Mesendoderm (in vitro differentiated cells): ENCODE data around the gene SLAMF9.

ENCODE experiments used
- DNase-seq: peaks from one replicate; pipeline ENCODE4 v3.0.0; 2013
- H2AK5ac ChIP-seq: 2 replicates; pipeline ENCODE4 v1.6.1; 2013; ENCODE audit warnings: low read length, inconsistent platforms
- H2BK120ac ChIP-seq: 2 replicates; pipeline ENCODE4 v1.6.1; 2013; ENCODE audit warnings: low read depth, mild to moderate bottlenecking, low read length, moderate library complexity, mixed read lengths
- H2BK15ac ChIP-seq: replicated peaks from 2 replicates; pipeline ENCODE4 v1.6.1; 2013; ENCODE audit warnings: low read depth, mild to moderate bottlenecking, moderate library complexity
- H2BK5ac ChIP-seq: 2 replicates; pipeline ENCODE4 v1.6.1; 2013; ENCODE audit warnings: low read length, inconsistent platforms
- H3K18ac ChIP-seq: 2 replicates; pipeline ENCODE4 v1.6.1; 2013; ENCODE audit warnings: mild to moderate bottlenecking, low read length, mixed read lengths
- H3K23ac ChIP-seq: one replicate; pipeline ENCODE4 v1.6.1; 2013; ENCODE audit warnings: low read length
- H3K27ac ChIP-seq: 2 replicates; pipeline ENCODE4 v1.5.1; 2013; ENCODE audit warnings: low read depth, mild to moderate bottlenecking, inconsistent platforms, low read length, moderate library complexity
- H3K27me3 ChIP-seq: 2 replicates; pipeline ENCODE4 v1.6.1; 2013; ENCODE audit warnings: low read length, control low read depth, mild to moderate bottlenecking, inconsistent platforms; ENCODE audit not compliant: insufficient read depth, poor library complexity
- H3K36me3 ChIP-seq: 2 replicates; pipeline ENCODE4 v1.6.1; 2013; ENCODE audit warnings: low read length, inconsistent platforms; ENCODE audit not compliant: control insufficient read depth, insufficient read depth
- H3K4ac ChIP-seq: one replicate; pipeline ENCODE4 v1.6.1; 2013; ENCODE audit warnings: low read depth, mild to moderate bottlenecking, low read length, moderate library complexity
- H3K4me1 ChIP-seq: 2 replicates; pipeline ENCODE4 v1.6.1; 2013; ENCODE audit warnings: low read depth, low read length, inconsistent platforms; ENCODE audit not compliant: control insufficient read depth
- H3K4me2 ChIP-seq: 2 replicates; pipeline ENCODE4 v1.6.1; 2013; ENCODE audit warnings: low read length
- H3K4me3 ChIP-seq: 2 replicates; pipeline ENCODE4 v1.5.1; 2013; ENCODE audit warnings: mild to moderate bottlenecking, low read length
- H3K56ac ChIP-seq: one replicate; pipeline ENCODE4 v1.6.1; 2013; ENCODE audit warnings: low read length
- H3K79me1 ChIP-seq: 2 replicates; pipeline ENCODE4 v1.6.1; 2013; ENCODE audit warnings: low read length, inconsistent platforms
- H3K79me2 ChIP-seq: 2 replicates; pipeline ENCODE4 v1.6.1; 2013; ENCODE audit warnings: mild to moderate bottlenecking, low read length; ENCODE audit not compliant: control insufficient read depth, insufficient read depth
- H3K9ac ChIP-seq: 2 replicates; pipeline ENCODE4 v1.6.1; 2013; ENCODE audit warnings: low read length, inconsistent platforms
- H4K5ac ChIP-seq: one replicate; pipeline ENCODE4 v1.6.1; 2013; ENCODE audit warnings: low read length
- H4K8ac ChIP-seq: one replicate; pipeline ENCODE4 v1.6.1; 2013; ENCODE audit warnings: low read depth, mild to moderate bottlenecking, control low read depth, low read length, moderate library complexity
- WGBS: extraction: QIAGEN DNeasy Blood & Tissue Kit; methylation state at CpG from one replicate; pipeline ENCODE4 v1.1.7; 2013; ENCODE audit warnings: low lambda C conversion rate, missing lambda C conversion rate; ENCODE audit not compliant: insufficient coverage; ENCODE audit errors: extremely low coverage; 5-methylcytosine and 5-hydroxymethylcytosine counted together

Gene SLAMF9

DNA sequence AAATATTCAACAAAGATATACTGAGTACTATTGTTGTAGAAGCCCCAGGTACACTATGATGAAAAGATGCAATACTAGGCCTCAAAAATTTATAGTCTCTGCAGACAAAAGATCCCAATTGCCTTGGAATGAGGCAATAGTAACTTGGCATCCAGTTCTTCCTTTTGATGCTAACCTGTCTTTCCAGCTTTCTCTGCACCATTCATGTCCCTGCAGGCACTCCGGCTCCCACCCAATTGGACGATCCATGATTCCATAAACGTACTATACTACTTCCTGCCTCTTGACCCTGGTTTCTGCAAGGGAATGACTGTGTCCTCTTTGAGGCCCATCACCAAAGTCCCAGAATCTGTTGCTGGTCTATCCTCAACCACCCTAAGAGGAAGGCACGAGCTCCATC is 20.7 kb downstream of the SLAMF9 start:
- Histone ChIP-seq H3K56ac (no peak overlapping the region), H3K18ac (no peak overlapping the region), H4K5ac (no peak overlapping the region), H3K4me2 (no peak overlapping the region), H3K27ac (no peak overlapping the region), H2BK5ac (no peak overlapping the region), H3K4me3 (no peak overlapping the region), H2AK5ac (no peak overlapping the region), H3K79me2 (no peaks in the 10 kb centered on the region), H3K79me1 (no peaks in the 10 kb centered on the region), H3K4ac (no peak overlapping the region), H2BK120ac (no peak overlapping the region), H3K9ac (no peak overlapping the region), H3K4me1 (peaks cover 7% of the 10 kb centered on the region), H3K36me3 (no peaks in the 10 kb centered on the region), H2BK15ac (no peak overlapping the region), H4K8ac (no peak overlapping the region), H3K23ac (no peak overlapping the region), H3K27me3 (no peaks in the 10 kb centered on the region)
- no peak for DNase-seq
- no CpG with 5 or more reads among the region's 4 CpGs for WGBS

DNA sequence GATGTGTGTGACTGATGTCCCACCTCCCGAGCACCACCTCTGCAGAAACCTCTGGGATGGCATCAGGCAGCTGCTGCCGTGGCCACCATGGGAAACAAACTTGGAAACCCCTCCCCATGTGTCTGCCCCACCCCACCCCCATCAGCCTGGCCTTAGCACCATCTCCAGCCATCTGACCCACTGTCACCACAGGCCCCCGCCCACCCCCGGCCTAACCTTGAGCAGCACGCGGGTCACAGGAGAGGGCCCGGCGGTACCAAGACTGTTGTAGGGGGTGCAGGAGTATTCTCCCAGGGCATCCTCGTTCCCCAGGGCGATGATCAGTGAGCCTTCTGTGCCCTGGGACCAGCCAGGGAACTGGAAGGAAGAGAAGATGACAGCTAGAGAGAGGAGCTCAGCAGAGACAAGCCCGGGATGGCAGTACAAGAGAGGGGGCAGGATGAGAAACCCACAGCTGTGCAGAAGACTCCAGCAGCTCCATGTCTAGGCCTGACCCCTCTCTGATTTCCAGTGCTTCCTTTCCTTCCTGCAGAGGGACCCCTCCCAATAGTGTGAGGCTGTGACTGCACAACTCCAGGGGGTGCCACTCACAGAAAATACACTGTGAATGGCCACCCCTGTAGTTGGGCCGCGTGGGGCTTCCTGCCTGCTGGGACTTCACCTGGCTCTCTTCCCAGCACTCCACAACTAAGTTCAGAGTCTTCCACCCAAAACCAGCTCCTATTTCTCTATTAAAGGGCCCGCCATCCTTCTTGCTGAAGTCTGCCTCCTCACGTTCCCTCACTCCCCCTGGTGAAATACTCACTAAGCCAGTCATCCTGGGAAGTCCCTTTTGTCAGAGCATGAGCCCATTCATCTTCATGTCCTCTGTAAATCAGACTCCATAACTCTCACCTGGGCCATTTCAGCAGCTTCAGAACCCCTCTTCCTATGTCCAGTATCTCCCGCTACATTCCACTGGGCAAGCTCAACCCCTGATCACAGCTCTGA is 21.4 kb downstream of the SLAMF9 start:
- WGBS: no CpG with 5 or more reads among the region's 16 CpGs
- Histone ChIP-seq H3K18ac (no peak overlapping the region), H3K79me2 (no peaks in the 10 kb centered on the region), H2BK120ac (no peak overlapping the region), H3K27ac (no peak overlapping the region), H3K27me3 (no peaks in the 10 kb centered on the region), H3K4me3 (no peak overlapping the region), H3K4me1 (peaks cover 7% of the 10 kb centered on the region), H3K79me1 (no peaks in the 10 kb centered on the region), H3K4me2 (no peak overlapping the region), H4K5ac (no peak overlapping the region), H4K8ac (no peak overlapping the region), H3K4ac (no peak overlapping the region), H3K36me3 (no peaks in the 10 kb centered on the region), H2BK15ac (no peak overlapping the region), H2BK5ac (no peak overlapping the region), H2AK5ac (no peak overlapping the region), H3K23ac (no peak overlapping the region), H3K56ac (no peak overlapping the region), H3K9ac (no peak overlapping the region)
- no peak for DNase-seq

DNA sequence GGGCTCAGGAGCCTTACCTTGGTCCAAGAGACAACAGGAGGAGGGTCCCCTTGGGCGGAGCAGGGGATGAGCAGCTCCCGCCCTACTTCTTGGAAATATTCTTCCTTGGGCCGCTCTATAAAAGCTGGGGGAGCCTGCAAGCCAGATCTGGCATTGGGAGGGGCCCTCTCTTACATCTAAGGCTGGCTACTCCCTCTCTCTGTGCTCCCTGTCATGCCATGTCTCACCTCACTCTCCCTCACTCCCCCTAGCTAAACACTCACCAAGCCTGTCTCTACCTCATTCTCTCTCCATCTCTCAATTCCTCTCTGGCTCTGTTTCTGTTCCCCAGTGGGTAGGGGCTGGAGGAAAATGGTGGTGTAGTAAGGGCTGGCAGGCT is 22.3 kb downstream of the SLAMF9 start:
- H3K18ac ChIP-seq: no peak overlapping the region
- no peak overlapping the region for H2BK120ac ChIP-seq
- no CpG with 5 or more reads among the region's 3 CpGs for WGBS
- no peak overlapping the region for H4K5ac ChIP-seq
- H4K8ac ChIP-seq: no peak overlapping the region
- H2BK5ac ChIP-seq: no peak overlapping the region
- no peak overlapping the region for H3K27ac ChIP-seq
- peaks cover 3% of the 10 kb centered on the region for H3K4me1 ChIP-seq
- H3K79me2 ChIP-seq: no peaks in the 10 kb centered on the region
- no peak overlapping the region for H3K23ac ChIP-seq
- DNase-seq: no peak
- H3K79me1 ChIP-seq: no peaks in the 10 kb centered on the region
- H3K4me2 ChIP-seq: no peak overlapping the region
- no peak overlapping the region for H2BK15ac ChIP-seq
- H3K36me3 ChIP-seq: no peaks in the 10 kb centered on the region
- no peak overlapping the region for H3K4ac ChIP-seq
- no peak overlapping the region for H3K56ac ChIP-seq
- no peak overlapping the region for H3K9ac ChIP-seq
- no peak overlapping the region for H2AK5ac ChIP-seq
- no peaks in the 10 kb centered on the region for H3K27me3 ChIP-seq
- H3K4me3 ChIP-seq: no peak overlapping the region

DNA sequence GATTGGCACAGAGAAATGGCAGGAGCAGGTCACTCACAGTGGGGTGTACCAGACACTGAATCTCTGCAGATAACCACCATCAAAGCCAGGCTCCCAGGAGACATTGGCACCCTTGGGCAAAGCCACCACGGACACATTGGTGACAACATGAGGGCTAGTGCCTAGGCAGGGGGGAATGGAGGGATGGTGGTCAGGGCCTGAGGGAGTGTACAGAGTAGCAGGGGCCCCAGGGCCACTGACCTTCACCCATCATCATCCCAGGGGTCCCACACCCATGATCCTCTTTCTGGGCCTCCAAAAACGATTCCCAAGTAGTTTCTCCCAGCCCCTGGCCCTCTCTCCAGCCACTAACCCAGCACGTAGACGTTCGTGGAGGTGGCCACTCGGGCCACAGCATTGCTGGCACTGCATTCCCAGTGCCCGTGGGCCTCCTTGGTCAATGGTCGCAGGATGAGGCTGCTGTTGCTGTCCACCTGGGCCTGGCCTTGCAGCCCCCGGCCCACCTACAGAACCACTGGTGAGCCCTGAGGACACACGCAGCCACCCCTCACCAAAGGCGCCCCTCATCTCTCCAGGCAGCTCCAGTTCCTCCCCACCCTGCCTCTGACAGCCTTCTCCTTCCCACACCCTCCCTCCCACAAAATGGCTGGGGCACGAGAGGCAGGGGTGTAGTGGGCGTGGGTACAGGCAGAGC is 22.8 kb downstream of the SLAMF9 start:
- Histone ChIP-seq H3K23ac (no peak overlapping the region), H2BK15ac (no peak overlapping the region), H2BK5ac (no peak overlapping the region), H3K4ac (no peak overlapping the region), H3K9ac (no peak overlapping the region), H3K27ac (no peak overlapping the region), H3K36me3 (no peaks in the 10 kb centered on the region), H2AK5ac (no peak overlapping the region), H3K27me3 (no peaks in the 10 kb centered on the region), H3K79me1 (no peaks in the 10 kb centered on the region), H3K4me1 (no peaks in the 10 kb centered on the region), H3K18ac (no peak overlapping the region), H3K56ac (no peak overlapping the region), H2BK120ac (no peak overlapping the region), H3K79me2 (no peaks in the 10 kb centered on the region), H3K4me2 (no peak overlapping the region), H4K5ac (no peak overlapping the region), H4K8ac (no peak overlapping the region), H3K4me3 (no peak overlapping the region)
- WGBS: no CpG with 5 or more reads among the region's 13 CpGs
- DNase-seq: no peak

DNA sequence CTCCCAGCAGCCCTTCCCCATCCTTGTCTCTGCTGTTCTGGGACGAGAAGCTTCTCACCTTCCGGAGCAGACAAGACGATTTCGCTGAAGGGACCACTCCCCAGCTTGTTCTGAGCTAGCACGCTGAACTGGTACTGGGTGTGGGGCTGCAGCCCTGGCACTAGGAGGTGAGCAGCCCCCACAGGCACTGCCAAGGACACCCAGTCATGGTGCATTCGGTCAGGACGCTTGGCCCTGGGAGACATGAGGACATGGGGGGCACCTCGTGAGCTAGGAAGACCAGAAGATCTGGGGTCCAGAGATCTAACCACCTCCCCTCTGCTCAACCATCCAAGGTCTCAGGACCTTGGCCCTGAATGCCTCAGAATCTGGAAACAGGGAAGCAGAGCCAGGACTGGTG is 23.4 kb downstream of the SLAMF9 start:
- H2BK5ac ChIP-seq: no peak overlapping the region
- no peak overlapping the region for H3K4ac ChIP-seq
- H3K4me2 ChIP-seq: no peak overlapping the region
- H3K4me1 ChIP-seq: peaks cover 3% of the 10 kb centered on the region
- H3K56ac ChIP-seq: no peak overlapping the region
- H3K4me3 ChIP-seq: no peak overlapping the region
- H3K36me3 ChIP-seq: no peaks in the 10 kb centered on the region
- no peaks in the 10 kb centered on the region for H3K79me2 ChIP-seq
- no peak overlapping the region for H2BK120ac ChIP-seq
- no peak overlapping the region for H3K18ac ChIP-seq
- WGBS: no CpG with 5 or more reads among the region's 8 CpGs
- DNase-seq: no peak
- H4K8ac ChIP-seq: no peak overlapping the region
- H4K5ac ChIP-seq: no peak overlapping the region
- H3K79me1 ChIP-seq: no peaks in the 10 kb centered on the region
- H3K27me3 ChIP-seq: no peaks in the 10 kb centered on the region
- no peak overlapping the region for H3K23ac ChIP-seq
- no peak overlapping the region for H3K9ac ChIP-seq
- H2AK5ac ChIP-seq: no peak overlapping the region
- H3K27ac ChIP-seq: no peak overlapping the region
- H2BK15ac ChIP-seq: no peak overlapping the region
